ENCODE data around the gene CDH2. TPM values are rescaled to one million over a fixed set of nuclear protein-coding genes. Genes with fewer than 3 reads are reported as not detected.
A peak's percentile ranks its signal among the peaks of the same experiment; 100 is the strongest.

The CDH2 gene
- total RNA-seq, 1 experiment from 2014 or later, result 6.4 TPM

DNA sequence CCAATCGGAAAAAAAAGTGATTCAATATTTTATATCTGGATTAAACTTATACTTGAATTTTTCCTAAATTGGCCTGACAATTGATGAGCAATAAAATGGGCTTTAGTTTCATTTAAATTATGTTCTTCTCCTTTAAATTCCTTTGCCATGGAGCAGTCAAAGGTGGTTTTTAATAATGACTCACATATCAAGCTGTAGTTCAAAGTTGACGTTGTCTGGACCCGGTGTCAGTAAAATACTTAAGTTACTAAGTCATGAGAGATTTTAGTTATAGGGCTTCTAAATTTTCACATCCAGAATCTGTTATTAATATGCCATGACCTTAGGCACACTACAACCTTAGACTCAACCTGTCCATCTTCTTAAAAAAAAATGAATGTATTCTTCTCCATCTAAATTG lies 62.5 kb downstream of the CDH2 start:
- ChIA-PET POLR2A (ENCODE audit: unreplicated experiment) (no interaction called here), CTCF (no interaction called here)
- Histone ChIP-seq H3K36me3 (ENCODE audit: low read depth) (no peaks in the 10 kb centered on the region), H3K79me2 (ENCODE audit: low read depth) (no peaks in the 10 kb centered on the region), H2AFZ (no peak overlapping the region), H3K27ac (peak overlapping the region; percentile 53; the same call in 1 of the 2 replicates), H4K20me1 (ENCODE audit: insufficient read depth) (no peaks in the 10 kb centered on the region), H3K4me1 (replicated peaks; ENCODE audit: insufficient read depth) (peaks cover 31% of the 10 kb centered on the region), H3K4me2 (peak overlapping the region; percentile 38; the same call in 1 of the 2 replicates), H3F3A (ENCODE audit: insufficient read depth, low read depth) (no peaks in the 10 kb centered on the region), H3K9me3 (ENCODE audit: insufficient read depth, low read depth) (no peaks in the 10 kb centered on the region), H3K4me3 (no peak overlapping the region), H3K27me3 (ENCODE audit: insufficient read depth, low read depth) (no peaks in the 10 kb centered on the region), H3K9me2 (ENCODE audit: insufficient read depth) (no peaks in the 10 kb centered on the region; the same call in 1 of the 2 replicates)
- DNase-seq, result peak in 1 of 2 experiments; percentile 51
- BruUV-seq (replicated peaks), result no TSS peak
- no peak for TF ChIP-seq EZH2 (IDR thresholded peaks at IDR 0.05; ENCODE audit: low read depth)
- TF ChIP-seq, protein P1, sequence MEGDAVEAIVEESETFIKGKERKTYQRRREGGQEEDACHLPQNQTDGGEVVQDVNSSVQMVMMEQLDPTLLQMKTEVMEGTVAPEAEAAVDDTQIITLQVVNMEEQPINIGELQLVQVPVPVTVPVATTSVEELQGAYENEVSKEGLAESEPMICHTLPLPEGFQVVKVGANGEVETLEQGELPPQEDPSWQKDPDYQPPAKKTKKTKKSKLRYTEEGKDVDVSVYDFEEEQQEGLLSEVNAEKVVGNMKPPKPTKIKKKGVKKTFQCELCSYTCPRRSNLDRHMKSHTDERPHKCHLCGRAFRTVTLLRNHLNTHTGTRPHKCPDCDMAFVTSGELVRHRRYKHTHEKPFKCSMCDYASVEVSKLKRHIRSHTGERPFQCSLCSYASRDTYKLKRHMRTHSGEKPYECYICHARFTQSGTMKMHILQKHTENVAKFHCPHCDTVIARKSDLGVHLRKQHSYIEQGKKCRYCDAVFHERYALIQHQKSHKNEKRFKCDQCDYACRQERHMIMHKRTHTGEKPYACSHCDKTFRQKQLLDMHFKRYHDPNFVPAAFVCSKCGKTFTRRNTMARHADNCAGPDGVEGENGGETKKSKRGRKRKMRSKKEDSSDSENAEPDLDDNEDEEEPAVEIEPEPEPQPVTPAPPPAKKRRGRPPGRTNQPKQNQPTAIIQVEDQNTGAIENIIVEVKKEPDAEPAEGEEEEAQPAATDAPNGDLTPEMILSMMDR (conservative IDR thresholded peaks at IDR 0.05), result no peak
- intact Hi-C loops (cut with micrococcal nuclease; ENCODE audit: unreplicated experiment), result loop anchor here (2.0 to 10.0 kb wide), 3 partner anchors 62 to 250 kb away; partner anchors contain the start of gene CDH2

DNA sequence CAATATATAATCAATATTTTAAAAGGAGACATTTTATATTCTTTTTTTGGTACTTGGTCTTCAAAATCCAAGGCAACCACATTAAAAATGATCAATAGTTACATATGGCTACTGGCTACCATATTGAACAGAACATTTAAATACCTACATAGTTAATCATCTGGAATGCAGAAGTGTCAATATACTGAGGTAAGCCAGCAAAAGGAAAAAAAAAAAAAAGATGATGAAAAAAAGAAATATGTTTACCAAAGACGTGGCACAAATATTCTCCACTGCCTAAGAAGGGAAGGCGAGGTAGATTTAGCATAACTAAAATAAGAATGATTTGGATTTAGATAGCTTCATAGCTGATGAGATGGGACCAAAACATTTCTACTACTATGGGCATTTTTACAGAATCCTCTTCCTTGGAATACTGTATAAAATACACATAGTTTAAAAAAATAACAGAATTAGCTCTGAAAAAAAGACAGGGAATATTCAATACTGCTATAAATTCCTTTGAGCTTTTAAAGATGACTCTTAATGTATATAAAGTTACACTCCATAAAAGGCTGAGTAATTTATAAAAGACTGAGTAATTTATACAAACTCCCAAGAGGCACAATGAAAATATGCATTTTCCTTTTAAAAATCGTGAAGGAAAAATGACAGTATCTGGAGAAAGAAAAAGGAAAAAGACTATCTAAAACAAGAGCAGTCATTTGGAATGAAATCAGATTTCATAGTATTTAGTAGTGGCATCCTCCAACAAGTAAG lies 63.5 kb downstream of the CDH2 start:
- H4K20me1 ChIP-seq (ENCODE audit: insufficient read depth), result no peaks in the 10 kb centered on the region
- no peaks in the 10 kb centered on the region for H3K9me3 ChIP-seq (ENCODE audit: insufficient read depth, low read depth)
- H3K4me2 ChIP-seq, result no peak overlapping the region
- DNase-seq, result no peak
- H3K4me1 ChIP-seq (replicated peaks; ENCODE audit: insufficient read depth), result peaks cover 31% of the 10 kb centered on the region
- no peaks in the 10 kb centered on the region for H3K79me2 ChIP-seq (ENCODE audit: low read depth)
- no peaks in the 10 kb centered on the region for H3K36me3 ChIP-seq (ENCODE audit: low read depth)
- CTCF ChIA-PET, result interaction anchor here (0.6 kb wide), 1 partner anchor 173 kb away, joined by 3 read pairs; no protein-coding TSS in a partner anchor
- no peak for TF ChIP-seq EZH2 (IDR thresholded peaks at IDR 0.05; ENCODE audit: low read depth)
- TF ChIP-seq, protein P1 (conservative IDR thresholded peaks at IDR 0.05), result no peak
- H3K27me3 ChIP-seq (ENCODE audit: insufficient read depth, low read depth), result no peaks in the 10 kb centered on the region
- no peaks in the 10 kb centered on the region for H3F3A ChIP-seq (ENCODE audit: insufficient read depth, low read depth)
- no TSS peak for BruUV-seq (replicated peaks)
- H3K4me3 ChIP-seq, result no peak overlapping the region
- POLR2A ChIA-PET (ENCODE audit: unreplicated experiment), result no interaction called here
- no peaks in the 10 kb centered on the region; the same call in 1 of the 2 replicates for H3K9me2 ChIP-seq (ENCODE audit: insufficient read depth)
- no peak overlapping the region for H2AFZ ChIP-seq
- H3K27ac ChIP-seq, result no peak overlapping the region
- intact Hi-C loops (cut with micrococcal nuclease; ENCODE audit: unreplicated experiment), result loop anchor here (2.0 to 10.0 kb wide), 3 partner anchors 63 to 249 kb away; partner anchors contain the start of gene CDH2

DNA sequence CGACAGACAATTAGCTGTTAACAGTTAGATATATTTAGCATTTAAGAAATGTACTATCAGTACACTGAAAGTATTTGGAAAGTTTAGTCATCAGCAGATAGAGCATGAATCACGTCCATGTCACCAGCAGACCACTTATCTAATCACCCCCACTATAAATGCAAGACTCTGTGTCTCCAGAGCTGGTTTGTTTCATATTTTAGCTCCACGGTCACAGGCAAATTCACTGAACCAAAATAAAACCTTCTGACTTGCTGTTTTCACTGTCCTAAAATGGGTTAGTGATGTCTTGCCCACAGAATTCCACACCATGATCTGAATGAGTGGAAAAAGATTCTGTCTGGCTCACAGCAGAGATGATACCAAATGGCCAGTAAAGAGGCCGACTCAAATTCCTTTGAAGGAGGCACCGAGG lies 64.9 kb downstream of the CDH2 start:
- BruUV-seq (replicated peaks), result no TSS peak
- Histone ChIP-seq H3K27ac (no peak overlapping the region), H3K9me3 (ENCODE audit: insufficient read depth, low read depth) (no peaks in the 10 kb centered on the region), H3F3A (ENCODE audit: insufficient read depth, low read depth) (no peaks in the 10 kb centered on the region), H3K27me3 (ENCODE audit: insufficient read depth, low read depth) (no peaks in the 10 kb centered on the region), H3K79me2 (ENCODE audit: low read depth) (no peaks in the 10 kb centered on the region), H3K4me3 (no peak overlapping the region), H3K4me1 (replicated peaks; ENCODE audit: insufficient read depth) (peaks cover 31% of the 10 kb centered on the region), H3K36me3 (ENCODE audit: low read depth) (no peaks in the 10 kb centered on the region), H3K4me2 (no peak overlapping the region), H4K20me1 (ENCODE audit: insufficient read depth) (no peaks in the 10 kb centered on the region), H3K9me2 (ENCODE audit: insufficient read depth) (no peaks in the 10 kb centered on the region; the same call in 1 of the 2 replicates), H2AFZ (0 out of 2 replicates have a peak overlapping the region, but pooled peaks have one; percentile 43)
- intact Hi-C loops (cut with micrococcal nuclease; ENCODE audit: unreplicated experiment), result loop anchor here (10.0 kb wide), 2 partner anchors 147 to 247 kb away; no protein-coding TSS in a partner anchor
- ChIA-PET POLR2A (ENCODE audit: unreplicated experiment) (no interaction called here), CTCF (no interaction called here)
- TF ChIP-seq, protein P1 (conservative IDR thresholded peaks at IDR 0.05), result no peak
- no peak for TF ChIP-seq EZH2 (IDR thresholded peaks at IDR 0.05; ENCODE audit: low read depth)
- DNase-seq, result no peak
